K562 (cell line): Measurements from ENCODE around the gene LRRFIP2. TPM values are rescaled to one million over a fixed set of nuclear protein-coding genes. Genes with fewer than 3 reads are reported as not detected.

Experiments used
- ATAC-seq: fragments of 200-7000 bp; cut with Tn5 transposase; 3 replicates; pipeline ENCODE4 v1.9.1; 2020; ENCODE audit warnings: moderate library complexity
- BruUV-seq: library from RNA; stranded (reverse); fragments of 400-500 nt; replicated peaks from 2 replicates; lab custom pipeline; 2021; lab: Mats Ljungman, UMichigan
- CTCF ChIA-PET: fragments of 300-600 bp; formaldehyde crosslinking; extraction: SDS; loops from one replicate; lab custom pipeline; 2021; ENCODE audit warnings: low intra/inter-chr PET ratio; lab: Yijun Ruan, JAX
- POLR2A ChIA-PET: fragments of 300-600, 350-650 bp; sonication (Branson Sonifier 250); formaldehyde crosslinking; extraction: SDS; loops from one replicate; lab custom pipeline; 2021; ENCODE audit warnings: antibody characterized with exemption, inconsistent platforms; lab: Yijun Ruan, JAX
- DNase-seq, 4 experiments: peaks; one replicate each; pipeline versions ENCODE4 v3.0.0 to v3.0.0-alpha.2; 2011 to 2018; ENCODE audit warnings: low spot score in 3 of 4, mixed read lengths in 3 of 4; ENCODE audit errors: extremely low read depth in 1 of 4
- FAIRE-seq: peaks from 2 replicates; lab custom pipeline; 2011; peaks lifted over from hg19 to GRCh38; lab: Jason Lieb, UNC
- H2AFZ ChIP-seq: 2 replicates; pipeline ENCODE4 v1.6.0; 2011; ENCODE audit warnings: low read depth, low read length, control low read depth, inconsistent platforms
- H3K27ac ChIP-seq: fragments of 200-600 bp; 3 replicates; pipeline ENCODE4 v1.8.0; 2011; ENCODE audit warnings: low read depth, mild to moderate bottlenecking, control low read depth, inconsistent platforms, low read length, moderate library complexity, mixed read lengths; ENCODE audit errors: extremely low read depth
- H3K27me3 ChIP-seq, 2 experiments: fragments of 300-600 bp in 1 of 2; 2 replicates in 1 of 2; 3 replicates in 1 of 2; pipeline versions ENCODE4 v1.6.0 to v1.8.0; 2011; ENCODE audit warnings: inconsistent platforms in 2 of 2, low read length in 2 of 2, mild to moderate bottlenecking in 1 of 2, mixed read lengths in 1 of 2, moderate library complexity in 1 of 2; ENCODE audit not compliant: control insufficient read depth in 2 of 2, insufficient read depth in 2 of 2
- H3K36me3 ChIP-seq: fragments of 300-600 bp; 3 replicates; pipeline ENCODE4 v1.8.0; 2011; ENCODE audit warnings: mild to moderate bottlenecking, low read length, inconsistent platforms; ENCODE audit not compliant: control insufficient read depth, insufficient read depth
- H3K4me1 ChIP-seq, 2 experiments: fragments of 200-600 bp in 1 of 2; replicated peaks in 1 of 2; 2 replicates in 1 of 2; 3 replicates in 1 of 2; pipeline versions ENCODE4 v1.5.1 to v1.8.0; 2011; ENCODE audit warnings: inconsistent platforms in 2 of 2, low read length in 2 of 2, mild to moderate bottlenecking in 1 of 2, mixed read lengths in 1 of 2, moderate library complexity in 1 of 2; ENCODE audit not compliant: control insufficient read depth in 2 of 2, insufficient read depth in 2 of 2
- H3K4me2 ChIP-seq: 2 replicates; pipeline ENCODE4 v1.6.1; 2011; ENCODE audit warnings: low read length, control low read depth, inconsistent platforms, mixed read lengths; ENCODE audit not compliant: insufficient read depth
- H3K4me3 ChIP-seq: fragments of 200-600 bp; sonication (generic), shearing (Covaris generic); 2 replicates; pipeline ENCODE4 v1.5.1; 2016; ENCODE audit warnings: control low read depth, inconsistent platforms
- H3K79me2 ChIP-seq: fragments of 200-600 bp; 3 replicates; pipeline ENCODE4 v1.8.0; 2011; ENCODE audit warnings: low read length, inconsistent platforms; ENCODE audit not compliant: control insufficient read depth, insufficient read depth
- H3K9ac ChIP-seq, 2 experiments: 2 replicates each; pipeline versions ENCODE4 v1.6.0 to v1.6.1; 2011; ENCODE audit warnings: low read depth in 2 of 2, low read length in 2 of 2, control low read depth in 1 of 2, inconsistent platforms in 1 of 2, mild to moderate bottlenecking in 1 of 2, mixed read lengths in 1 of 2; ENCODE audit not compliant: insufficient read depth in 1 of 2
- H3K9me1 ChIP-seq: one replicate; pipeline ENCODE4 v1.6.0; 2011; ENCODE audit warnings: inconsistent platforms, mild to moderate bottlenecking, low read length, moderate library complexity; ENCODE audit not compliant: control insufficient read depth, insufficient read depth
- H3K9me3 ChIP-seq: replicated peaks from 2 replicates; pipeline ENCODE4 v1.5.1; 2011; ENCODE audit warnings: low read depth, low read length, inconsistent platforms; ENCODE audit not compliant: control insufficient read depth, insufficient read depth
- H4K20me1 ChIP-seq: replicated peaks from 2 replicates; pipeline ENCODE4 v1.6.1; 2011; ENCODE audit warnings: low read length, inconsistent platforms, mixed read lengths; ENCODE audit not compliant: control insufficient read depth, insufficient read depth
- BRCA1 ChIP-seq, 2 experiments: fragments of 450-650 bp in 1 of 2; sonication (generic) in 1 of 2; formaldehyde crosslinking in 1 of 2; IDR thresholded peaks; 2 replicates each; pipeline versions ENCODE4 v1.5.0 to v1.6.1; 2017 to 2020; ENCODE audit warnings: mild to moderate bottlenecking in 1 of 2, missing genetic modification reagents in 1 of 2
- CBX2 ChIP-seq: fragments of 200-600 bp; sonication (generic); IDR thresholded peaks from one replicate; pipeline ENCODE4 v1.6.1; 2012; ENCODE audit warnings: mild to moderate bottlenecking, low read length, inconsistent platforms; ENCODE audit not compliant: insufficient read depth, poor library complexity, severe bottlenecking
- CREB1 ChIP-seq, 2 experiments: sonication (generic) in 1 of 2; formaldehyde crosslinking in 1 of 2; IDR thresholded peaks; 2 replicates each; pipeline versions ENCODE4 v1.6.1 to v1.8.0; 2012 to 2022; ENCODE audit warnings: inconsistent platforms in 1 of 2, mild to moderate bottlenecking in 1 of 2, missing genetic modification reagents in 1 of 2, moderate library complexity in 1 of 2
- CTBP1 ChIP-seq: fragments of 450-650 bp; IDR thresholded peaks from 2 replicates; pipeline ENCODE4 v1.6.1; 2016; ENCODE audit warnings: borderline replicate concordance
- GTF2A2 ChIP-seq: IDR thresholded peaks from 2 replicates; pipeline ENCODE4 v1.6.1; 2016; ENCODE audit warnings: mild to moderate bottlenecking, missing genetic modification characterization, missing compliant biosample characterization
- MCM3 ChIP-seq: fragments of 450-650 bp; IDR thresholded peaks from 2 replicates; pipeline ENCODE4 v1.6.1; 2016
- NCOA4 ChIP-seq: fragments of 450-650 bp; IDR thresholded peaks from 2 replicates; pipeline ENCODE4 v1.6.1; 2018; ENCODE audit warnings: mild to moderate bottlenecking; ENCODE audit not compliant: partially characterized antibody
- NR2C1 ChIP-seq, 2 experiments: fragments of 450-650 bp; IDR thresholded peaks; 2 replicates each; pipeline ENCODE4 v1.6.1; 2017; ENCODE audit warnings: mild to moderate bottlenecking in 2 of 2, antibody characterized with exemption in 1 of 2, inconsistent platforms in 1 of 2, missing compliant biosample characterization in 1 of 2, missing genetic modification characterization in 1 of 2
- NUFIP1 ChIP-seq: fragments of 450-650 bp; IDR thresholded peaks from 2 replicates; pipeline ENCODE4 v1.6.1; 2018; ENCODE audit not compliant: partially characterized antibody
- SNRNP70 ChIP-seq: fragments of 200-400 bp; formaldehyde crosslinking; optimal IDR thresholded peaks from 2 replicates; pipeline ENCODE3; 2017; ENCODE audit warnings: low read depth, low read length
- STAG1 ChIP-seq: sonication (generic); formaldehyde crosslinking; IDR thresholded peaks from 2 replicates; pipeline ENCODE4 v1.5.0; 2020; ENCODE audit warnings: missing genetic modification reagents, borderline replicate concordance
- ZNF431 ChIP-seq: sonication (generic); formaldehyde crosslinking; IDR thresholded peaks from 2 replicates; pipeline ENCODE4 v1.8.0; 2022; ENCODE audit warnings: mild to moderate bottlenecking, missing genetic modification reagents
- WGBS: fragments of 100-300 bp; shearing (Covaris generic); methylation state at CpG from one replicate; pipeline ENCODE4 v1.1.6; 2016; ENCODE audit warnings: low coverage, mixed read lengths; ENCODE audit not compliant: insufficient coverage; ENCODE audit errors: missing lambda C conversion rate; 5-methylcytosine and 5-hydroxymethylcytosine counted together
- in situ Hi-C: fragments of 300-500 bp; cut with MboI; formaldehyde crosslinking; loops from 4 replicates; pipeline ENCODE4 v1.15.0; 2018; ENCODE audit warnings: inconsistent platforms, mixed read lengths
- intact Hi-C: fragments of 100-400 bp; cut with micrococcal nuclease; formaldehyde crosslinking; loops from 2 replicates; pipeline ENCODE4 v1.14.2; 2022
- polyA plus RNA-seq, 8 experiments: library from polyadenylated mRNA; depleted of rRNA in 4 of 8; stranded (reverse) in 5 of 8; unstranded in 3 of 8; fragments of >200 nt; fragmentation: Nextera tagmentation in 2 of 8; fragmentation: Illumina TruSeq in 1 of 8; extraction: Ambion mirVana in 2 of 8; extraction: Trizol in 1 of 8; gene quantifications; 2 replicates each; pipeline versions ENCODE4 v1.2.1 to v1.2.3, GENCODE V29; 2011 to 2014; ENCODE audit warnings: inconsistent platforms in 1 of 8, missing spikeins in 1 of 8
- total RNA-seq, 7 experiments: library from RNA; depleted of rRNA in 6 of 7; stranded (reverse); fragments of >200 nt in 6 of 7; fragmentation: Illumina TruSeq in 2 of 7; extraction: Trizol in 2 of 7; gene quantifications; 2 replicates each; pipeline versions ENCODE4 v1.2.1 to v1.2.3, GENCODE V29; 2011 to 2021; ENCODE audit warnings: low replicate concordance in 1 of 7
- TF ChIP-seq, protein P1 (sequence below): fragments of 450-650 bp; formaldehyde crosslinking; IDR thresholded peaks from 2 replicates; pipeline ENCODE4 v1.4.0; 2020; ENCODE audit warnings: mild to moderate bottlenecking, moderate library complexity

LRRFIP2 gene
- total and polyA plus RNA-seq, 9 of the 15 experiments (the other 6 are each of a cell fraction or from before 2014, with no cell fraction given) = 9.9 to 53.9 (median 42.7) TPM

GRCh38 chr3:37112987-37113386 is 61.4 kb downstream of the LRRFIP2 start:
- no TSS peak for BruUV-seq
- WGBS = 83% methylated on average over 1 of the region's 1 CpG
- H3K9me3 ChIP-seq = no peaks in the 10 kb centered on the region
- H2AFZ ChIP-seq = no peak overlapping the region
- in situ Hi-C loops = no loop called here
- FAIRE-seq (no peak), ATAC-seq (no peak; the same call in 1 of the 3 replicates), DNase-seq (no peak)
- ChIA-PET POLR2A (interaction anchor here (1.5 kb wide), 2 partner anchors 10 kb away, joined by 4 to 6 read pairs; no protein-coding TSS in a partner anchor), CTCF (interaction anchor here (0.7 kb wide), 1 partner anchor 87 kb away, joined by 3 read pairs; no protein-coding TSS in a partner anchor)
- no peak overlapping the region for H3K9ac ChIP-seq
- 0 out of 5 replicates have a peak, but pooled peaks cover 0 to 4% of the 10 kb centered on the region in 2 experiments for H3K4me1 ChIP-seq
- no peak overlapping the region for H3K4me2 ChIP-seq
- H3K36me3 ChIP-seq = 0 out of 3 replicates have a peak, but pooled peaks cover 2% of the 10 kb centered on the region
- no peak overlapping the region for H3K4me3 ChIP-seq
- no peaks in the 10 kb centered on the region for H3K27me3 ChIP-seq
- H3K27ac ChIP-seq = no peak overlapping the region
- no peaks in the 10 kb centered on the region for H3K79me2 ChIP-seq
- no peaks in the 10 kb centered on the region for H3K9me1 ChIP-seq
- TF ChIP-seq MCM3 (no peak), ZNF431 (CRISPR knock-in tag) (no peak), CBX2 (no peak), CTBP1 (no peak), STAG1 (CRISPR knock-in tag) (no peak), GTF2A2 (tag) (no peak), NCOA4 (no peak), CREB1 (IDR thresholded peaks at IDR 0.05) (no peak), CREB1 (CRISPR knock-in tag; IDR thresholded peaks at IDR 0.05) (no peak), SNRNP70 (no peak), NR2C1 (IDR thresholded peaks at IDR 0.05) (no peak), NR2C1 (tag; IDR thresholded peaks at IDR 0.05) (no peak), NUFIP1 (no peak), BRCA1 (IDR thresholded peaks at IDR 0.05) (no peak), BRCA1 (CRISPR knock-in tag; IDR thresholded peaks at IDR 0.05) (no peak)
- TF ChIP-seq, protein P1, sequence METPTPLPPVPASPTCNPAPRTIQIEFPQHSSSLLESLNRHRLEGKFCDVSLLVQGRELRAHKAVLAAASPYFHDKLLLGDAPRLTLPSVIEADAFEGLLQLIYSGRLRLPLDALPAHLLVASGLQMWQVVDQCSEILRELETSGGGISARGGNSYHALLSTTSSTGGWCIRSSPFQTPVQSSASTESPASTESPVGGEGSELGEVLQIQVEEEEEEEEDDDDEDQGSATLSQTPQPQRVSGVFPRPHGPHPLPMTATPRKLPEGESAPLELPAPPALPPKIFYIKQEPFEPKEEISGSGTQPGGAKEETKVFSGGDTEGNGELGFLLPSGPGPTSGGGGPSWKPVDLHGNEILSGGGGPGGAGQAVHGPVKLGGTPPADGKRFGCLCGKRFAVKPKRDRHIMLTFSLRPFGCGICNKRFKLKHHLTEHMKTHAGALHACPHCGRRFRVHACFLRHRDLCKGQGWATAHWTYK (CRISPR knock-in tag) = no peak
- H4K20me1 ChIP-seq = no peaks in the 10 kb centered on the region
- intact Hi-C loops = no loop called here
